RWPE2 (cell line): Measurements from ENCODE around the gene NSUN2.
A peak's percentile ranks its signal among the peaks of the same experiment; 100 is the strongest.

Experiments
- ATAC-seq: fragments of 200-7000 bp; cut with Tn5 transposase; 3 replicates; pipeline ENCODE4 v1.9.1; 2021; ENCODE audit warnings: low read depth
- DNase-seq: peaks from one replicate; pipeline ENCODE4 v3.0.0-alpha.2; 2020; ENCODE audit warnings: low spot score
- H3K27ac ChIP-seq: fragments of 450-650 bp; 2 replicates; pipeline ENCODE4 v1.5.1; 2017; ENCODE audit warnings: mild to moderate bottlenecking; ENCODE audit not compliant: poor library complexity, severe bottlenecking
- H3K27me3 ChIP-seq: fragments of 250-450 bp; sonication (Bioruptor Pico); 2 replicates; pipeline ENCODE4 v1.5.1; 2021; ENCODE audit warnings: mild to moderate bottlenecking, moderate library complexity; ENCODE audit not compliant: insufficient read depth, poor library complexity, severe bottlenecking
- H3K36me3 ChIP-seq: fragments of 250-450 bp; sonication (Bioruptor Pico); 2 replicates; pipeline ENCODE4 v1.5.1; 2020; ENCODE audit warnings: low read depth, mild to moderate bottlenecking, moderate library complexity
- H3K4me1 ChIP-seq: fragments of 250-450 bp; sonication (Bioruptor Pico); 2 replicates; pipeline ENCODE4 v1.5.1; 2021; ENCODE audit warnings: mild to moderate bottlenecking, moderate library complexity; ENCODE audit not compliant: insufficient read depth, poor library complexity, severe bottlenecking
- H3K4me3 ChIP-seq: fragments of 250-450 bp; sonication (Bioruptor Pico); 2 replicates; pipeline ENCODE4 v1.5.1; 2021; ENCODE audit warnings: mild to moderate bottlenecking, moderate library complexity; ENCODE audit not compliant: severe bottlenecking
- H3K9me3 ChIP-seq: fragments of 250-450 bp; sonication (Bioruptor Pico); 2 replicates; pipeline ENCODE4 v1.5.1; 2021; ENCODE audit warnings: mild to moderate bottlenecking, moderate library complexity; ENCODE audit not compliant: severe bottlenecking
- TF ChIP-seq, protein P1 (sequence below): fragments of 450-650 bp; IDR thresholded peaks from one replicate; pipeline ENCODE4 v1.5.1; 2017; ENCODE audit warnings: mild to moderate bottlenecking, moderate library complexity; ENCODE audit not compliant: poor library complexity, severe bottlenecking

Gene NSUN2

DNA sequence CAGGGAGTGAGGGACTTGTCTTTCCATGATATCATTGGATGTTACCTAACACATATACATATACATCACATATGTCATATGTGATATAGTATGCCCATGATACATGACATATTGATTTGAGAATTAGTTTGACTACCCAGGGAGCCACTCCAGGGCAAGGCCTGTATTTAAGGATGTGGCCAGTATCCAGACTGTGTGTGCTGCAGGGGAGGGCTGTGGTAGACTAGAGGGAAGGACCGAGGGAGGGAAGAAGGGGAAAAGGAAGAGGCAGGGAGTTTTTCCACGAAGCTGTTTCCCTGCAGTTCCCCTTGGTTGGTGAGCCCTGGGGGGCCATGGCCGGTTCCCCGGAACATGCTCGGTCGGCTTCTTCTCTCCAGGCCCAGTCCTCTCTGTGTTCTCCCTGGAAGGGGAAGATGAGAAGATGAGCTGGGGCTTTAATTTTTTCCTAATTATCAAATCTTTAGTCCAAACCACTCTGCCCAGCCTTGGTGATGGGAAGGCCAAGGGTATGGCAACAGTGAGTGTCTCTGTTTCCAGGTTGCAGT is 48.7 kb downstream of the NSUN2 start:
- no peaks in the 10 kb centered on the region for H3K4me1 ChIP-seq
- no peak overlapping the region for H3K4me3 ChIP-seq
- H3K9me3 ChIP-seq = no peaks in the 10 kb centered on the region
- no peak for DNase-seq
- no peak overlapping the region for H3K27ac ChIP-seq
- no peak for ATAC-seq
- peaks cover 46% of the 10 kb centered on the region for H3K27me3 ChIP-seq
- no peaks in the 10 kb centered on the region for H3K36me3 ChIP-seq
- TF ChIP-seq, protein P1, sequence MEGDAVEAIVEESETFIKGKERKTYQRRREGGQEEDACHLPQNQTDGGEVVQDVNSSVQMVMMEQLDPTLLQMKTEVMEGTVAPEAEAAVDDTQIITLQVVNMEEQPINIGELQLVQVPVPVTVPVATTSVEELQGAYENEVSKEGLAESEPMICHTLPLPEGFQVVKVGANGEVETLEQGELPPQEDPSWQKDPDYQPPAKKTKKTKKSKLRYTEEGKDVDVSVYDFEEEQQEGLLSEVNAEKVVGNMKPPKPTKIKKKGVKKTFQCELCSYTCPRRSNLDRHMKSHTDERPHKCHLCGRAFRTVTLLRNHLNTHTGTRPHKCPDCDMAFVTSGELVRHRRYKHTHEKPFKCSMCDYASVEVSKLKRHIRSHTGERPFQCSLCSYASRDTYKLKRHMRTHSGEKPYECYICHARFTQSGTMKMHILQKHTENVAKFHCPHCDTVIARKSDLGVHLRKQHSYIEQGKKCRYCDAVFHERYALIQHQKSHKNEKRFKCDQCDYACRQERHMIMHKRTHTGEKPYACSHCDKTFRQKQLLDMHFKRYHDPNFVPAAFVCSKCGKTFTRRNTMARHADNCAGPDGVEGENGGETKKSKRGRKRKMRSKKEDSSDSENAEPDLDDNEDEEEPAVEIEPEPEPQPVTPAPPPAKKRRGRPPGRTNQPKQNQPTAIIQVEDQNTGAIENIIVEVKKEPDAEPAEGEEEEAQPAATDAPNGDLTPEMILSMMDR = no peak

DNA sequence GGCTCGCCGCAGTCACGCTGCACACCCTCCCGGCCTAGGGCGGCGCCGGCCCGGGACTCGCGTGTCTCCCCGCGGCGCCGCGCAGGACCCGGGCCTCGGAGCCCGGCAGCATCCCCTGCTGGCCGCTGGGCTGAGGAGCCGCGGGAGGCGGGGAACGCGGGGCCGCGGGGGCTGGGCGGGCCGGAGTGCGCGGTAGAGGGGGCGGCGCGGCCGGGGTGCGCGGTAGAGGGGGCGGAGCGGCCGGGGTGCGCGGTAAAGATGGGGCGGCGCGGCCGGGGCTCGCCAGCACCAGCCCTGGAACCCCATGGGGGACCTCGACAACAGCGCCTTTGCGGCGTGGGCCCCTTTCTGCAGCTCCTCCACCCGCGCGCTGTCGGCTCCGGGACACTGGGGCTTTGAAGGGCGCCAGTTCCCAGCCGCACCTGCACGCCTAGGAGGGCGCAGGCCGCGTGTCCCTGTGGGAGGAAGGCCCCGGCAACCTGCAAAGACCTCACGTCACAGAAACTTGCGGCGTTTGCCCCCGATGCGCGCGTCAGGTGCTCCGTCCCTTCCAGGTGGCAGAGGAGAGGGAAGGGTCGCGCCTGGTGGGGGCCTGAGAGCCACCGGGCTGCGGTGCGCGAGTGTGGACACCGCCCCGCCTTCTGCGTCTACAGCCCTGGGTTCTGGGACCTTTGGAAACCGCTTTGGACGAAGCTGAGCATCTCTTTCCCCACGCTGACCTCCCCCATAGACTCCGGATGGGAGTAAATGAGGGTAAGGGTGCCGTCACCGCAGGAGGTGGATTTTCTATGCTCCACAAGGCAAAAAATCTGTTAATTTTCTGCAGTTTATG is 49.6 kb downstream of the NSUN2 start:
- no peak overlapping the region for H3K27ac ChIP-seq
- H3K4me1 ChIP-seq = no peaks in the 10 kb centered on the region
- peak overlapping the region; percentile 13 for H3K4me3 ChIP-seq
- TF ChIP-seq, protein P1 = peak; percentile 52
- H3K36me3 ChIP-seq = no peaks in the 10 kb centered on the region
- H3K27me3 ChIP-seq = peaks cover 55% of the 10 kb centered on the region
- DNase-seq = no peak
- no peaks in the 10 kb centered on the region for H3K9me3 ChIP-seq
- peak; percentile 50 for ATAC-seq

DNA sequence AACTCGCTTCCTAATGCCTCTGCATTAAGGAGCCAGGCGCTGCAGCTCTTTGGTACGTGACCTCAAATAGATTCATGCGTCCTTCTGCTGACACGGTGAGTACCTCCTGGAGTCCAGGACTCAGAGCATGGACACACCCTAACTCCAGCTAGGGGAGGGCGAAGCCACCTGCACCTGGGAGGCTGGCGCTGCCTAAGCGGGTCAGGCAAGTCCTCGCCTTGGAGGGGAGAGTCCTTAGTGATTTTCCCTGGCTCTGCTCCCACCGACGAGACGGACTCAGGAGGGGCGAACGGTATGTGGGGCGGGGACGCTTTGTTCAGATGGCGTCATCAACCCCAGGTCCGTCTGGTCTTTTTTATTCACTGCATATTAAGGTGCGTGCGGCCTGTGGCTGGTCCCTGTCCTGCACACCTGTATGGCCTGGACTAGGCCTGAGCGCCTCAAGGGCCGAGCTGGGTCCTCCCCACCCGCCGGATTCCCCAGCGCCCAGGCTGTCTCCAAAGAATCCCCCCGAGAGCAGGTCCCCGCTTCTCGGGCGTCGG is 50.3 kb downstream of the NSUN2 start:
- peak overlapping the region; percentile 13 for H3K4me3 ChIP-seq
- H3K4me1 ChIP-seq = no peaks in the 10 kb centered on the region
- DNase-seq (no peak), ATAC-seq (no peak; the same call in 2 of the 3 replicates)
- no peaks in the 10 kb centered on the region for H3K9me3 ChIP-seq
- H3K36me3 ChIP-seq = no peaks in the 10 kb centered on the region
- peaks cover 60% of the 10 kb centered on the region for H3K27me3 ChIP-seq
- TF ChIP-seq, protein P1 = no peak
- H3K27ac ChIP-seq = no peak overlapping the region

DNA sequence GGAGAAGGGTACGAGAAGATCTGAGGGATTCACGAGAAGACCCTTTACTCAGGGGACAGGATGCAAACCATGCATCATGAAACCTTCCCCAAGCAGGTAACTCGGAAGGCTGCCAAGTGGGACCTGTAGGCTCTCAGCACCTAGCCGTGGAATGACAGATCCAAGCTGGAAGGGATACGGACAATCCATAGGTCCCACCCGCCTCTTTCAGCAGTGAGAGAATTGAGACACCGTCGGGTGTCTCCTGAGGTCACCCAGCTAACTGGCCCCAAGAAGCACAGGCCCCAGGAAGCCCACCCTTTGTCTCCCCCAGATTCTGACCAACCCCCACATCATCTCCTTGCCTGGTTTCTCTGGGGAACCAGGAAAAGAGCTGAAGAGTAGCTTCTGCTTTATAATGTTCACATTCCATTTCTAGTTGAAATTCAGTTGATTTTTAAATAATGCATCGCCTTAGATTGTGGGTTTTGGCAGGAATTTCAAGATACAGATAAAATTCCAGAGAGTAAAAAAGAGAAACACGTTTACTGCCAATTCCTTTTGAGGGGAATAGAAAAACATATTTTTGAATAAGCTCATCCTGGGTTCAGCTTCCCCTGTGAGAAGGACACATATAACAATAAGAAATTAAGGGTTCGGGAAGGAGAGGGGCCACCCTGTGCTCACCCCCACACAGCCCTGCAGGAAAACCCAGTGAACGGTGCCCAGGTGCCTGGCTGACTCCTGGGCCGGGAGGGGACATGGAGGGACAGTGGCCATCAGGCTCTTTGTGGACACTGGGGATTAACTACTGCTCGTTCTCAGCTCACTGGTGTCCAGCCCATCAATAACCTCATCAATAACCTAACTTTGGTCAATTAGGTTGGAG is 51.1 kb downstream of the NSUN2 start:
- peaks cover 60% of the 10 kb centered on the region for H3K27me3 ChIP-seq
- DNase-seq (no peak), ATAC-seq (no peak)
- TF ChIP-seq, protein P1 = no peak
- no peak overlapping the region for H3K27ac ChIP-seq
- H3K9me3 ChIP-seq = no peaks in the 10 kb centered on the region
- no peak overlapping the region for H3K4me3 ChIP-seq
- no peaks in the 10 kb centered on the region for H3K4me1 ChIP-seq
- H3K36me3 ChIP-seq = no peaks in the 10 kb centered on the region
